ENCODE results near the gene PIP4K2B.
A peak's percentile ranks its signal among the peaks of the same experiment; 100 is the strongest.

Gene PIP4K2B

GRCh38 chr17:38773258-38773657 is 26.1 kb downstream of the PIP4K2B start:
- no peak overlapping the region for H3K4me3 ChIP-seq
- TF ChIP-seq CTCF (IDR thresholded peaks at IDR 0.05), result no peak
- no peak for DNase-seq
- no peaks in the 10 kb centered on the region for H3K9me3 ChIP-seq
- peaks cover 89 to 100% (median 97%) of the 10 kb centered on the region in 3 donors for H3K36me3 ChIP-seq
- H3K27ac ChIP-seq, result no peak overlapping the region
- H3K4me1 ChIP-seq, result no peaks in the 10 kb centered on the region
- H3K27me3 ChIP-seq, result no peaks in the 10 kb centered on the region
- intact Hi-C loops (cut with DNase I; ENCODE audit: low total_unique reads), result no loop called here

- Histone ChIP-seq H3K27ac (no peak overlapping the region), H3K4me3 (no peak overlapping the region), H3K9me3 (no peaks in the 10 kb centered on the region), H3K4me1 (no peaks in the 10 kb centered on the region), H3K27me3 (no peaks in the 10 kb centered on the region), H3K36me3 (peaks cover 50 to 100% (median 91%) of the 10 kb centered on the region in 3 donors)
- TF ChIP-seq CTCF (IDR thresholded peaks at IDR 0.05), result no peak
- no peak for DNase-seq
- intact Hi-C loops (cut with DNase I; ENCODE audit: low total_unique reads), result no loop called here
These were observed 30.9 kb downstream of the PIP4K2B start for GRCh38 chr17:38768417-38768816.

- intact Hi-C loops (cut with DNase I; ENCODE audit: low total_unique reads), result no loop called here
- TF ChIP-seq CTCF (IDR thresholded peaks at IDR 0.05), result no peak
- no peak overlapping the region for H3K4me3 ChIP-seq
- peaks cover 44 to 100% (median 90%) of the 10 kb centered on the region in 3 donors for H3K36me3 ChIP-seq
- H3K9me3 ChIP-seq, result no peaks in the 10 kb centered on the region
- no peaks in the 10 kb centered on the region for H3K27me3 ChIP-seq
- DNase-seq, result no peak
- H3K4me1 ChIP-seq, result no peaks in the 10 kb centered on the region
- no peak overlapping the region for H3K27ac ChIP-seq
These were observed 33.0 kb downstream of the PIP4K2B start for GRCh38 chr17:38766341-38766740.

GRCh38 chr17:38762231-38762630 is 37.1 kb downstream of the PIP4K2B start:
- no peak for TF ChIP-seq CTCF (IDR thresholded peaks at IDR 0.05)
- Histone ChIP-seq H3K4me1 (no peaks in the 10 kb centered on the region), H3K4me3 (no peak overlapping the region), H3K27me3 (no peaks in the 10 kb centered on the region), H3K27ac (no peak overlapping the region), H3K9me3 (no peaks in the 10 kb centered on the region), H3K36me3 (peaks cover 47 to 99% (median 89%) of the 10 kb centered on the region in 3 donors)
- intact Hi-C loops (cut with DNase I; ENCODE audit: low total_unique reads), result no loop called here
- DNase-seq, result no peak

GRCh38 chr17:38761612-38762011 is 37.7 kb downstream of the PIP4K2B start:
- Histone ChIP-seq H3K27ac (no peak overlapping the region), H3K4me3 (no peak overlapping the region), H3K27me3 (no peaks in the 10 kb centered on the region), H3K36me3 (peaks cover 48 to 96% (median 86%) of the 10 kb centered on the region in 3 donors), H3K4me1 (no peaks in the 10 kb centered on the region), H3K9me3 (no peaks in the 10 kb centered on the region)
- DNase-seq, result no peak
- intact Hi-C loops (cut with DNase I; ENCODE audit: low total_unique reads), result no loop called here
- no peak for TF ChIP-seq CTCF (IDR thresholded peaks at IDR 0.05)

GRCh38 chr17:38753071-38753506 is 46.3 kb downstream of the PIP4K2B start:
- Histone ChIP-seq H3K9me3 (no peaks in the 10 kb centered on the region), H3K36me3 (peaks cover 13 to 35% (median 25%) of the 10 kb centered on the region in 3 donors), H3K4me3 (peak overlapping the region; percentile 73 to 96), H3K27ac (peak overlapping the region; percentile 85 to 96), H3K4me1 (peaks cover 0 to 51% (median 40%) of the 10 kb centered on the region in 4 donors), H3K27me3 (no peaks in the 10 kb centered on the region)
- intact Hi-C loops (cut with DNase I; ENCODE audit: low total_unique reads), result loop anchor here (5.0 kb wide), 1 partner anchor 44 kb away; the partner anchor contains the start of gene PIP4K2B
- DNase-seq, result no peak
- TF ChIP-seq CTCF (IDR thresholded peaks at IDR 0.05), result no peak
